ENCODE data around the gene ATXN1.

- TF ChIP-seq CTCF (IDR thresholded peaks at IDR 0.05) (no peak), EP300 (IDR thresholded peaks at IDR 0.05) (no peak)
Observed at GRCh38 chr6:16311763-16312162, 449.5 kb downstream of the ATXN1 start.
